ENCODE measurements around the gene ADAMTSL2.

The ADAMTSL2 gene

GRCh38 chr9:133495327-133496293, 38.9 kb upstream of the ADAMTSL2 start:
- no peak for TF ChIP-seq CTCF (IDR thresholded peaks at IDR 0.05; ENCODE audit: low read depth, low read length)

GRCh38 chr9:133496861-133497842, 37.4 kb upstream of the ADAMTSL2 start:
- no peak for TF ChIP-seq CTCF (IDR thresholded peaks at IDR 0.05; ENCODE audit: low read depth, low read length)
- no peak overlapping the region for H3K4me3 ChIP-seq (ENCODE audit: low read depth, low read length)

More at GRCh38 chr9:133495327-133496293, 38.9 kb upstream of the ADAMTSL2 start:
- no peak overlapping the region for H3K4me3 ChIP-seq (ENCODE audit: low read depth, low read length)

- H3K4me3 ChIP-seq (ENCODE audit: low read depth, low read length), result no peak overlapping the region
- no peak for TF ChIP-seq CTCF (IDR thresholded peaks at IDR 0.05; ENCODE audit: low read depth, low read length)
Observed at GRCh38 chr9:133499132-133499891, 35.2 kb upstream of the ADAMTSL2 start.

- H3K4me3 ChIP-seq (ENCODE audit: low read depth, low read length), result no peak overlapping the region
- TF ChIP-seq CTCF (IDR thresholded peaks at IDR 0.05; ENCODE audit: low read depth, low read length), result no peak
Observed at GRCh38 chr9:133499892-133500270, 34.6 kb upstream of the ADAMTSL2 start.

- TF ChIP-seq CTCF (IDR thresholded peaks at IDR 0.05; ENCODE audit: low read depth, low read length), result no peak
- H3K4me3 ChIP-seq (ENCODE audit: low read depth, low read length), result no peak overlapping the region
Observed at GRCh38 chr9:133502112-133502511, 32.4 kb upstream of the ADAMTSL2 start.

- no peak overlapping the region for H3K4me3 ChIP-seq (ENCODE audit: low read depth, low read length)
- TF ChIP-seq CTCF (IDR thresholded peaks at IDR 0.05; ENCODE audit: low read depth, low read length), result no peak
Observed at GRCh38 chr9:133505186-133505830, 29.2 kb upstream of the ADAMTSL2 start.

Data from WI38 (cell line).